SK-N-SH (cell line): ENCODE measurements around the gene SLC27A4. TPM values are rescaled to one million over a fixed set of nuclear protein-coding genes. Genes with fewer than 3 reads are reported as not detected.

Experiments
- CTCF ChIA-PET: fragments of 300-600, 350-600 bp; formaldehyde crosslinking; extraction: SDS; loops from one replicate; lab custom pipeline; 2021; lab: Yijun Ruan, JAX
- POLR2A ChIA-PET: fragments of 350-600 bp; sonication (Branson Sonifier 250); formaldehyde crosslinking; extraction: SDS; loops from one replicate; lab custom pipeline; 2020; ENCODE audit warnings: antibody characterized with exemption, inconsistent platforms; lab: Yijun Ruan, JAX
- DNase-seq: peaks from one replicate; pipeline ENCODE4 v3.0.0; 2012
- H2AFZ ChIP-seq: fragments of 200-600 bp; sonication (generic); 2 replicates; pipeline ENCODE4 v1.8.1; 2016; ENCODE audit warnings: antibody characterized with exemption, mild to moderate bottlenecking, low read depth
- H3F3A ChIP-seq: fragments of 200-600 bp; sonication (generic); replicated peaks from 2 replicates; pipeline ENCODE3; 2016; ENCODE audit warnings: antibody characterized with exemption, mild to moderate bottlenecking; ENCODE audit not compliant: insufficient read depth
- H3K27ac ChIP-seq, 2 experiments: fragments of 200-500 bp in 1 of 2; fragments of 200-600 bp in 1 of 2; sonication (Bioruptor generic) in 1 of 2; sonication (generic), shearing (Covaris generic) in 1 of 2; 2 replicates each; pipeline versions ENCODE4 v1.5.1 to v1.6.1; 2014 to 2016; ENCODE audit warnings: low read depth in 2 of 2, inconsistent platforms in 1 of 2, low read length in 1 of 2, mild to moderate bottlenecking in 1 of 2, mixed read lengths in 1 of 2
- H3K27me3 ChIP-seq: fragments of 200-600 bp; sonication (generic), shearing (Covaris generic); 2 replicates; pipeline ENCODE4 v1.6.1; 2016; ENCODE audit warnings: mixed run types; ENCODE audit not compliant: insufficient read depth
- H3K36me3 ChIP-seq, 2 experiments: fragments of 200-500 bp in 1 of 2; fragments of 200-600 bp in 1 of 2; sonication (Bioruptor generic) in 1 of 2; sonication (generic) in 1 of 2; replicated peaks in 1 of 2; 2 replicates each; pipeline versions ENCODE3 to v1.5.1; 2014 to 2016; ENCODE audit warnings: low read length in 1 of 2, mild to moderate bottlenecking in 1 of 2; ENCODE audit not compliant: insufficient read depth in 2 of 2, control insufficient read depth in 1 of 2
- H3K4me1 ChIP-seq, 2 experiments: fragments of 200-500 bp in 1 of 2; fragments of 200-600 bp in 1 of 2; sonication (Bioruptor generic) in 1 of 2; sonication (generic), shearing (Covaris generic) in 1 of 2; 2 replicates each; pipeline versions ENCODE4 v1.5.1 to v1.6.1; 2014 to 2016; ENCODE audit warnings: low read depth in 1 of 2, low read length in 1 of 2, mixed run types in 1 of 2; ENCODE audit not compliant: insufficient read depth in 2 of 2, control insufficient read depth in 1 of 2
- H3K4me2 ChIP-seq: fragments of 200-600 bp; sonication (generic), shearing (Covaris generic); 2 replicates; pipeline ENCODE4 v1.6.1; 2017; ENCODE audit warnings: mixed run types
- H3K4me3 ChIP-seq, 2 experiments: fragments of 200-500 bp in 1 of 2; fragments of 200-600 bp in 1 of 2; sonication (Bioruptor generic) in 1 of 2; sonication (generic), shearing (Covaris generic) in 1 of 2; 2 replicates each; pipeline versions ENCODE4 v1.5.1 to v1.8.1; 2014 to 2016; ENCODE audit warnings: low read depth in 2 of 2, inconsistent platforms in 1 of 2, low read length in 1 of 2, mild to moderate bottlenecking in 1 of 2, mixed read lengths in 1 of 2, moderate library complexity in 1 of 2
- H3K79me2 ChIP-seq: fragments of 200-600 bp; sonication (generic); 2 replicates; pipeline ENCODE4 v1.8.1; 2017; ENCODE audit warnings: mild to moderate bottlenecking; ENCODE audit not compliant: insufficient read depth
- H3K9ac ChIP-seq: fragments of 200-600 bp; sonication (generic); 2 replicates; pipeline ENCODE4 v1.6.1; 2017; ENCODE audit warnings: mixed run types
- H3K9me2 ChIP-seq: fragments of 200-600 bp; sonication (generic); 2 replicates; pipeline ENCODE4 v1.6.1; 2017; ENCODE audit warnings: mixed run types
- H3K9me3 ChIP-seq: fragments of 200-600 bp; sonication (generic); 2 replicates; pipeline ENCODE4 v1.6.1; 2017; ENCODE audit warnings: mixed run types, mild to moderate bottlenecking, moderate library complexity
- H4K20me1 ChIP-seq: fragments of 200-600 bp; sonication (generic); 2 replicates; pipeline ENCODE4 v1.6.1; 2017; ENCODE audit warnings: mild to moderate bottlenecking, mixed run types; ENCODE audit not compliant: insufficient read depth
- FOSL2 ChIP-seq: IDR thresholded peaks from 2 replicates; pipeline ENCODE4 v1.4.0; 2012; ENCODE audit warnings: low read depth, mild to moderate bottlenecking, moderate library complexity, borderline replicate concordance
- FOXM1 ChIP-seq: IDR thresholded peaks from 2 replicates; pipeline ENCODE4 v1.4.0; 2012; ENCODE audit warnings: low read depth, mild to moderate bottlenecking
- GABPA ChIP-seq: IDR thresholded peaks from 2 replicates; pipeline ENCODE4 v1.4.0; 2012; ENCODE audit warnings: low read depth, mild to moderate bottlenecking
- GATA2 ChIP-seq: sonication (generic); formaldehyde crosslinking; IDR thresholded peaks from 2 replicates; pipeline ENCODE4 v1.5.0; 2020; ENCODE audit warnings: mild to moderate bottlenecking, missing genetic modification reagents
- MXI1 ChIP-seq: IDR thresholded peaks from 2 replicates; pipeline ENCODE4 v1.6.1; 2012; ENCODE audit warnings: mild to moderate bottlenecking, low read depth, low read length, improper control_type of control experiment
- NFIC ChIP-seq: IDR thresholded peaks from 2 replicates; pipeline ENCODE4 v1.4.0; 2012; ENCODE audit warnings: borderline replicate concordance
- NRF1 ChIP-seq: IDR thresholded peaks from 2 replicates; pipeline ENCODE4 v1.6.1; 2012; ENCODE audit warnings: low read depth, mild to moderate bottlenecking, low read length
- RAD21 ChIP-seq: IDR thresholded peaks from 2 replicates; pipeline ENCODE4 v1.6.1; 2012; ENCODE audit warnings: mild to moderate bottlenecking, low read length
- RCOR1 ChIP-seq: fragments of 150-350 bp; IDR thresholded peaks from 2 replicates; pipeline ENCODE4 v1.6.1; 2017; ENCODE audit warnings: antibody characterized with exemption, low read length
- TAF1 ChIP-seq: IDR thresholded peaks from 2 replicates; pipeline ENCODE4 v1.6.1; 2012; ENCODE audit warnings: low read depth, mild to moderate bottlenecking, low read length, moderate library complexity, borderline replicate concordance
- TCF12 ChIP-seq: IDR thresholded peaks from 2 replicates; pipeline ENCODE4 v1.4.0; 2012
- TEAD4 ChIP-seq: IDR thresholded peaks from 2 replicates; pipeline ENCODE4 v1.4.0; 2012; ENCODE audit warnings: mild to moderate bottlenecking, borderline replicate concordance; ENCODE audit not compliant: insufficient read depth
- WGBS: methylation state at CpG from one replicate; pipeline ENCODE4 v1.1.6; 2017; ENCODE audit warnings: low lambda C conversion rate; 5-methylcytosine and 5-hydroxymethylcytosine counted together
- polyA plus RNA-seq, 3 experiments: library from polyadenylated mRNA; depleted of rRNA; stranded (reverse); fragments of >200 nt; gene quantifications; 2 replicates each; pipeline ENCODE4 v1.2.3, GENCODE V29; 2012
- TF ChIP-seq, protein P1 (sequence below): IDR thresholded peaks from 2 replicates; pipeline ENCODE4 v1.6.1; 2012; ENCODE audit warnings: mild to moderate bottlenecking, low read depth, low read length, moderate library complexity
- TF ChIP-seq, protein P2 (sequence below): IDR thresholded peaks from 2 replicates; pipeline ENCODE4; 2012
- TF ChIP-seq, protein P3 (sequence below): IDR thresholded peaks from 2 replicates; pipeline ENCODE4 v1.4.0; 2012; ENCODE audit warnings: low read depth, borderline replicate concordance
- TF ChIP-seq, protein P4 (sequence below): fragments of 200-600 bp; sonication (generic); IDR thresholded peaks from 2 replicates; pipeline ENCODE4 v1.6.1; 2017; ENCODE audit warnings: antibody characterized with exemption, mild to moderate bottlenecking, moderate library complexity
- TF ChIP-seq, protein P5 (sequence below): IDR thresholded peaks from 2 replicates; pipeline ENCODE4 v1.4.0; 2012; ENCODE audit warnings: low read depth
- TF ChIP-seq, protein P6 (sequence below): IDR thresholded peaks from 2 replicates; pipeline ENCODE4 v1.4.0; 2012; ENCODE audit warnings: low read depth, borderline replicate concordance

SLC27A4 gene
- polyA plus RNA-seq, 1 of the 3 experiments (the other 2 are of a cell fraction), result 24.1 TPM

DNA sequence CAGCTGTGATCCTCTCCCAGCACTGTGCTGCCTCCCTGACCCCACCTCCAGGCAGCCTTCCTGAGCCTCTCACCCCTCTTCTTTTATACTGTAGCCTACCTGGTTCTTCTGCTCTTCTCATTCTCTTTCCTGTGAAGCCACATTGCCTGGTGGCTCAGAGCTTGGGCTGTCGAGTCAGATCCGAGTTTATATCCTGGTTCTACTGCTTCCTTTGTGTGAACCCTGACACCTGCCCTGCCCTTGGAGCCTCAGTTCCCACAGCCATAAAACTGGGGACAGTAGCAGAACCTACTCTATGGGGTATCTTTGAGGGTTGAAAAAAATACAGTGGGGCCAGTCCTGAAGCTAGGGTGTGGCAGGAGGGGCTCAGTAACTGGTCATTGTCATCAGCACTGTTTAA is 8.8 kb downstream of the SLC27A4 start (continued):
- TF ChIP-seq, protein P1, sequence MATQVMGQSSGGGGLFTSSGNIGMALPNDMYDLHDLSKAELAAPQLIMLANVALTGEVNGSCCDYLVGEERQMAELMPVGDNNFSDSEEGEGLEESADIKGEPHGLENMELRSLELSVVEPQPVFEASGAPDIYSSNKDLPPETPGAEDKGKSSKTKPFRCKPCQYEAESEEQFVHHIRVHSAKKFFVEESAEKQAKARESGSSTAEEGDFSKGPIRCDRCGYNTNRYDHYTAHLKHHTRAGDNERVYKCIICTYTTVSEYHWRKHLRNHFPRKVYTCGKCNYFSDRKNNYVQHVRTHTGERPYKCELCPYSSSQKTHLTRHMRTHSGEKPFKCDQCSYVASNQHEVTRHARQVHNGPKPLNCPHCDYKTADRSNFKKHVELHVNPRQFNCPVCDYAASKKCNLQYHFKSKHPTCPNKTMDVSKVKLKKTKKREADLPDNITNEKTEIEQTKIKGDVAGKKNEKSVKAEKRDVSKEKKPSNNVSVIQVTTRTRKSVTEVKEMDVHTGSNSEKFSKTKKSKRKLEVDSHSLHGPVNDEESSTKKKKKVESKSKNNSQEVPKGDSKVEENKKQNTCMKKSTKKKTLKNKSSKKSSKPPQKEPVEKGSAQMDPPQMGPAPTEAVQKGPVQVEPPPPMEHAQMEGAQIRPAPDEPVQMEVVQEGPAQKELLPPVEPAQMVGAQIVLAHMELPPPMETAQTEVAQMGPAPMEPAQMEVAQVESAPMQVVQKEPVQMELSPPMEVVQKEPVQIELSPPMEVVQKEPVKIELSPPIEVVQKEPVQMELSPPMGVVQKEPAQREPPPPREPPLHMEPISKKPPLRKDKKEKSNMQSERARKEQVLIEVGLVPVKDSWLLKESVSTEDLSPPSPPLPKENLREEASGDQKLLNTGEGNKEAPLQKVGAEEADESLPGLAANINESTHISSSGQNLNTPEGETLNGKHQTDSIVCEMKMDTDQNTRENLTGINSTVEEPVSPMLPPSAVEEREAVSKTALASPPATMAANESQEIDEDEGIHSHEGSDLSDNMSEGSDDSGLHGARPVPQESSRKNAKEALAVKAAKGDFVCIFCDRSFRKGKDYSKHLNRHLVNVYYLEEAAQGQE, result no peak

DNA sequence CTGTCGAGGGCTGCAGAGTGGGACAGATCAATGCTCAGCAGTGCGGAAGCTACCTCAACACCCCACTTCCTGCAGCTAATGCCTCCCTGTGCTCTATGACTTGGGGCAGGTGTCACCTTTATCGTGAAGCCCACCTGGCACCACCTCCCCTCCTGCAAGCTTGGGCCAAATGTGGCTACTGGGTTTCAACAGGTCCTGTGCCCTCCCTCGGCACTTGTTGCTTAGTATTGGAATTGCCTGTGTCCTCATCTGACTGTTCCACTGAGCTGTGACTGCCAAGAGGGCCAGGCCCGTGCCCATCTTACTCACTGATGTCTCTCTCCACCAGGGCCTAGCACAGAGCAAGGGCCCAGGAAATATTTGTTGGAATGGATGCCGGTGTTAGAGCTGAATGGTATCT is 9.4 kb downstream of the SLC27A4 start:
- H3F3A ChIP-seq, result no peaks in the 10 kb centered on the region
- WGBS, result 95% methylated on average over 4 of the region's 6 CpGs
- H3K27ac ChIP-seq, result no peak overlapping the region
- H3K9me3 ChIP-seq, result no peaks in the 10 kb centered on the region
- H3K9me2 ChIP-seq, result no peaks in the 10 kb centered on the region
- H3K4me1 ChIP-seq, result no peaks in the 10 kb centered on the region
- H3K79me2 ChIP-seq, result no peaks in the 10 kb centered on the region
- POLR2A ChIA-PET, result no interaction called here
- no peak overlapping the region for H3K4me2 ChIP-seq
- TF ChIP-seq RAD21 (no peak), MXI1 (no peak), GABPA (no peak), GATA2 (CRISPR knock-in tag) (no peak), FOSL2 (no peak), TEAD4 (no peak), TAF1 (no peak), FOXM1 (no peak), NFIC (no peak), RCOR1 (no peak), NRF1 (no peak), TCF12 (no peak)
- TF ChIP-seq, protein P2, sequence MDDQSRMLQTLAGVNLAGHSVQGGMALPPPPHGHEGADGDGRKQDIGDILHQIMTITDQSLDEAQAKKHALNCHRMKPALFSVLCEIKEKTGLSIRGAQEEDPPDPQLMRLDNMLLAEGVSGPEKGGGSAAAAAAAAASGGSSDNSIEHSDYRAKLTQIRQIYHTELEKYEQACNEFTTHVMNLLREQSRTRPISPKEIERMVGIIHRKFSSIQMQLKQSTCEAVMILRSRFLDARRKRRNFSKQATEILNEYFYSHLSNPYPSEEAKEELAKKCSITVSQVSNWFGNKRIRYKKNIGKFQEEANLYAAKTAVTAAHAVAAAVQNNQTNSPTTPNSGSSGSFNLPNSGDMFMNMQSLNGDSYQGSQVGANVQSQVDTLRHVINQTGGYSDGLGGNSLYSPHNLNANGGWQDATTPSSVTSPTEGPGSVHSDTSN, result no peak
- TF ChIP-seq, protein P3, sequence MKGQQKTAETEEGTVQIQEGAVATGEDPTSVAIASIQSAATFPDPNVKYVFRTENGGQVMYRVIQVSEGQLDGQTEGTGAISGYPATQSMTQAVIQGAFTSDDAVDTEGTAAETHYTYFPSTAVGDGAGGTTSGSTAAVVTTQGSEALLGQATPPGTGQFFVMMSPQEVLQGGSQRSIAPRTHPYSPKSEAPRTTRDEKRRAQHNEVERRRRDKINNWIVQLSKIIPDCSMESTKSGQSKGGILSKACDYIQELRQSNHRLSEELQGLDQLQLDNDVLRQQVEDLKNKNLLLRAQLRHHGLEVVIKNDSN, result no peak
- TF ChIP-seq, protein P1, result no peak
- TF ChIP-seq, protein P4, sequence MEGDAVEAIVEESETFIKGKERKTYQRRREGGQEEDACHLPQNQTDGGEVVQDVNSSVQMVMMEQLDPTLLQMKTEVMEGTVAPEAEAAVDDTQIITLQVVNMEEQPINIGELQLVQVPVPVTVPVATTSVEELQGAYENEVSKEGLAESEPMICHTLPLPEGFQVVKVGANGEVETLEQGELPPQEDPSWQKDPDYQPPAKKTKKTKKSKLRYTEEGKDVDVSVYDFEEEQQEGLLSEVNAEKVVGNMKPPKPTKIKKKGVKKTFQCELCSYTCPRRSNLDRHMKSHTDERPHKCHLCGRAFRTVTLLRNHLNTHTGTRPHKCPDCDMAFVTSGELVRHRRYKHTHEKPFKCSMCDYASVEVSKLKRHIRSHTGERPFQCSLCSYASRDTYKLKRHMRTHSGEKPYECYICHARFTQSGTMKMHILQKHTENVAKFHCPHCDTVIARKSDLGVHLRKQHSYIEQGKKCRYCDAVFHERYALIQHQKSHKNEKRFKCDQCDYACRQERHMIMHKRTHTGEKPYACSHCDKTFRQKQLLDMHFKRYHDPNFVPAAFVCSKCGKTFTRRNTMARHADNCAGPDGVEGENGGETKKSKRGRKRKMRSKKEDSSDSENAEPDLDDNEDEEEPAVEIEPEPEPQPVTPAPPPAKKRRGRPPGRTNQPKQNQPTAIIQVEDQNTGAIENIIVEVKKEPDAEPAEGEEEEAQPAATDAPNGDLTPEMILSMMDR, result no peak
- TF ChIP-seq, protein P5, sequence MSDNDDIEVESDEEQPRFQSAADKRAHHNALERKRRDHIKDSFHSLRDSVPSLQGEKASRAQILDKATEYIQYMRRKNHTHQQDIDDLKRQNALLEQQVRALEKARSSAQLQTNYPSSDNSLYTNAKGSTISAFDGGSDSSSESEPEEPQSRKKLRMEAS, result no peak
- TF ChIP-seq, protein P6, sequence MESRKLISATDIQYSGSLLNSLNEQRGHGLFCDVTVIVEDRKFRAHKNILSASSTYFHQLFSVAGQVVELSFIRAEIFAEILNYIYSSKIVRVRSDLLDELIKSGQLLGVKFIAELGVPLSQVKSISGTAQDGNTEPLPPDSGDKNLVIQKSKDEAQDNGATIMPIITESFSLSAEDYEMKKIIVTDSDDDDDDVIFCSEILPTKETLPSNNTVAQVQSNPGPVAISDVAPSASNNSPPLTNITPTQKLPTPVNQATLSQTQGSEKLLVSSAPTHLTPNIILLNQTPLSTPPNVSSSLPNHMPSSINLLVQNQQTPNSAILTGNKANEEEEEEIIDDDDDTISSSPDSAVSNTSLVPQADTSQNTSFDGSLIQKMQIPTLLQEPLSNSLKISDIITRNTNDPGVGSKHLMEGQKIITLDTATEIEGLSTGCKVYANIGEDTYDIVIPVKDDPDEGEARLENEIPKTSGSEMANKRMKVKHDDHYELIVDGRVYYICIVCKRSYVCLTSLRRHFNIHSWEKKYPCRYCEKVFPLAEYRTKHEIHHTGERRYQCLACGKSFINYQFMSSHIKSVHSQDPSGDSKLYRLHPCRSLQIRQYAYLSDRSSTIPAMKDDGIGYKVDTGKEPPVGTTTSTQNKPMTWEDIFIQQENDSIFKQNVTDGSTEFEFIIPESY, result no peak
- DNase-seq, result no peak
- H2AFZ ChIP-seq, result no peak overlapping the region
- H3K4me3 ChIP-seq, result no peak overlapping the region
- CTCF ChIA-PET, result interaction anchor here (0.7 to 2.4 kb wide), 8 partner anchors 9 to 146 kb away, joined by 3 to 12 read pairs (median 4); partner anchors contain the start of gene CERCAM
- no peaks in the 10 kb centered on the region for H3K27me3 ChIP-seq
- H4K20me1 ChIP-seq, result no peaks in the 10 kb centered on the region
- H3K36me3 ChIP-seq, result peaks cover 19 to 31% of the 10 kb centered on the region in 2 experiments
- no peak overlapping the region for H3K9ac ChIP-seq
